Peyer's patch (tissue), 4 donors: ENCODE data around the gene MYH7.

ENCODE experiments used
- POLR2A ChIP-seq, 2 donors: fragments of 450-650 bp; IDR thresholded peaks; one replicate each; pipeline ENCODE4 v1.5.1; 2017; ENCODE audit warnings: antibody characterized with exemption in 2 of 2, mild to moderate bottlenecking in 2 of 2, moderate library complexity in 2 of 2
- TF ChIP-seq, protein P1 (sequence below), 6 experiments: fragments of 450-650 bp in 4 of 6; fragments of 200-600 bp in 2 of 6; sonication (generic) in 1 of 6; IDR thresholded peaks; one replicate each; pipeline ENCODE4 v1.5.1; 2017 to 2019; ENCODE audit warnings: antibody characterized with exemption in 6 of 6, mild to moderate bottlenecking in 3 of 6, moderate library complexity in 1 of 6

- TF ChIP-seq, protein P1, sequence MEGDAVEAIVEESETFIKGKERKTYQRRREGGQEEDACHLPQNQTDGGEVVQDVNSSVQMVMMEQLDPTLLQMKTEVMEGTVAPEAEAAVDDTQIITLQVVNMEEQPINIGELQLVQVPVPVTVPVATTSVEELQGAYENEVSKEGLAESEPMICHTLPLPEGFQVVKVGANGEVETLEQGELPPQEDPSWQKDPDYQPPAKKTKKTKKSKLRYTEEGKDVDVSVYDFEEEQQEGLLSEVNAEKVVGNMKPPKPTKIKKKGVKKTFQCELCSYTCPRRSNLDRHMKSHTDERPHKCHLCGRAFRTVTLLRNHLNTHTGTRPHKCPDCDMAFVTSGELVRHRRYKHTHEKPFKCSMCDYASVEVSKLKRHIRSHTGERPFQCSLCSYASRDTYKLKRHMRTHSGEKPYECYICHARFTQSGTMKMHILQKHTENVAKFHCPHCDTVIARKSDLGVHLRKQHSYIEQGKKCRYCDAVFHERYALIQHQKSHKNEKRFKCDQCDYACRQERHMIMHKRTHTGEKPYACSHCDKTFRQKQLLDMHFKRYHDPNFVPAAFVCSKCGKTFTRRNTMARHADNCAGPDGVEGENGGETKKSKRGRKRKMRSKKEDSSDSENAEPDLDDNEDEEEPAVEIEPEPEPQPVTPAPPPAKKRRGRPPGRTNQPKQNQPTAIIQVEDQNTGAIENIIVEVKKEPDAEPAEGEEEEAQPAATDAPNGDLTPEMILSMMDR (IDR thresholded peaks at IDR 0.05), result no peak
- TF ChIP-seq POLR2A (IDR thresholded peaks at IDR 0.05), result no peak
These were observed 69.6 kb downstream of the MYH7 start for GRCh38 chr14:23365732-23366425.
